Natural killer cell (primary cell): ENCODE data around the gene ZNF783. TPM values are rescaled to one million over a fixed set of nuclear protein-coding genes. Genes with fewer than 3 reads are reported as not detected.
"Not testable (repeated sequence)": the region's sequence is repeated elsewhere in the genome, so short reads cannot be mapped to it uniquely, and the experiment has no call there.

Experiments
- ATAC-seq, 3 donors: fragments of 150-1000 bp in 2 of 3; fragments of 200-7000 bp in 1 of 3; cut with Tn5 transposase; 1 replicate in 1 of 3; 2 replicates in 2 of 3; pipeline ENCODE4 v1.10.0; 2021; ENCODE audit warnings: mild to moderate bottlenecking in 2 of 3, moderate library complexity in 2 of 3
- DNase-seq, 2 donors: peaks; one replicate each; pipeline versions ENCODE4 v3.0.0 to v3.0.0-alpha.2; 2013 to 2021; ENCODE audit warnings: mixed read lengths in 1 of 2
- H3K27ac ChIP-seq: one replicate; pipeline ENCODE4 v1.5.1; 2013; ENCODE audit warnings: mild to moderate bottlenecking, low read length
- H3K27me3 ChIP-seq: one replicate; pipeline ENCODE4 v1.6.1; 2013; ENCODE audit warnings: low read length; ENCODE audit not compliant: control insufficient read depth, insufficient read depth
- H3K36me3 ChIP-seq: one replicate; pipeline ENCODE4 v1.6.1; 2013; ENCODE audit warnings: low read length; ENCODE audit not compliant: control insufficient read depth, insufficient read depth
- H3K4me1 ChIP-seq: one replicate; pipeline ENCODE4 v1.6.1; 2013; ENCODE audit warnings: low read length; ENCODE audit not compliant: control insufficient read depth, insufficient read depth
- H3K4me3 ChIP-seq: one replicate; pipeline ENCODE4 v1.5.1; 2013; ENCODE audit warnings: low read length
- H3K9me3 ChIP-seq: one replicate; pipeline ENCODE4 v1.6.1; 2013; ENCODE audit warnings: low read length; ENCODE audit not compliant: control insufficient read depth, insufficient read depth
- H3K27ac Mint-ChIP-seq, 2 donors: one replicate each; pipeline ENCODE4 v1.8.0; 2022; ENCODE audit warnings: mild to moderate bottlenecking in 2 of 2, mixed read lengths in 2 of 2, moderate library complexity in 1 of 2
- H3K27me3 Mint-ChIP-seq, 2 donors: one replicate each; pipeline ENCODE4 v1.8.0; 2022; ENCODE audit warnings: low read depth in 2 of 2, mixed read lengths in 2 of 2
- H3K36me3 Mint-ChIP-seq: one replicate; pipeline ENCODE4 v1.8.0; 2022; ENCODE audit warnings: mixed read lengths
- H3K4me1 Mint-ChIP-seq, 2 donors: one replicate each; pipeline ENCODE4 v1.8.0; 2022; ENCODE audit warnings: mixed read lengths in 2 of 2
- H3K4me3 Mint-ChIP-seq: one replicate; pipeline ENCODE4 v1.8.0; 2022; ENCODE audit warnings: mild to moderate bottlenecking, moderate library complexity, mixed read lengths
- H3K9me3 Mint-ChIP-seq, 2 donors: one replicate each; pipeline ENCODE4 v1.8.0; 2022; ENCODE audit warnings: mixed read lengths in 2 of 2
- WGBS: methylation state at CpG from one replicate; pipeline ENCODE4 v1.1.7; 2013; ENCODE audit warnings: missing lambda C conversion rate; ENCODE audit not compliant: insufficient coverage; 5-methylcytosine and 5-hydroxymethylcytosine counted together
- intact Hi-C: fragments of 100-400 bp; cut with micrococcal nuclease; formaldehyde crosslinking; loops from one replicate; pipeline ENCODE4 v1.14.2; 2022
- total RNA-seq, 4 donors: library from RNA; stranded (reverse); fragments of 120-200 nt in 1 of 4; gene quantifications; one replicate each; pipeline versions ENCODE4 v1.2.3 to v1.2.4, GENCODE V29; 2013 to 2022
- TF ChIP-seq, protein P1 (sequence below): fragments of 200-600 bp; IDR thresholded peaks from one replicate; pipeline ENCODE4 v1.8.0; 2022; ENCODE audit warnings: antibody characterized with exemption

Gene ZNF783
- total RNA-seq, 3 donors from 2014 or later (not counting 1 experiment from before 2014, with no cell fraction given): 24.0 to 29.8 (median 28.3) TPM

DNA sequence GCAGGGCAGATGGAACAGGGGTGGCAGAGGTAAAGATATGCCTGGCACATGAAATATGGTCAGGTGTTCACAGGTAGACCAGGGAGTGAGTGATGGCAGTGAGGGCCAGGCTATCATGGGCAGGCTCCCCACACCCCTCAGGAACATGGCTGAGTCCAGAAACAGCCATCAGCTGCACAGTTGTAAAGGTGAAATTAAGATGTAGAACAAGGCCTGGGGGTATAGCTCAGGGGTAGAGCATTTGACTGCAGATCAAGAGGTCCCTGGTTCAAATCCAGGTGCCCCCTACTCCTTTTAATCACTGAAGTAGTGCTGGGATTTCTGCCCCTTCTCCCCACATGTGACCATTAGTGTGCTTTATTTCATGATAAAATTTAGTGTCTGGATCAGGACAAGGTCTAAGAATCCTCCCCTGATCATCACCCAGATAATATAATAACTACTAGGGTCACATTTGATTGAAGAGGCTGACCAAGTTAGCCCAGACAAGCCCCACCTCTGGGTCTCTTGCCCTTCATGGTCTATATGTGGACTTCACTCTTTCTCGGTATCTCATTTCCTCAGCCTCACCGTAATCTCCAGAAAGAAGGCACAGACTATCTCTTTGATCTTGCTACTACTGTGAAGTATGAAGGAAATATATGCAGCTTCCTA lies 69.0 kb downstream of the ZNF783 start:
- Mint-ChIP-seq H3K4me1 (no peaks in the 10 kb centered on the region), H3K36me3 (no peaks in the 10 kb centered on the region), H3K4me3 (no peak overlapping the region), H3K27me3 (peaks cover 21 to 38% of the 10 kb centered on the region in 2 donors), H3K27ac (no peak overlapping the region), H3K9me3 (no peaks in the 10 kb centered on the region)
- no CpG with 5 or more reads among the region's 2 CpGs for WGBS
- Histone ChIP-seq H3K9me3 (no peaks in the 10 kb centered on the region), H3K27ac (no peak overlapping the region), H3K36me3 (no peaks in the 10 kb centered on the region), H3K4me3 (no peak overlapping the region), H3K4me1 (no peaks in the 10 kb centered on the region), H3K27me3 (no peaks in the 10 kb centered on the region)
- TF ChIP-seq, protein P1, sequence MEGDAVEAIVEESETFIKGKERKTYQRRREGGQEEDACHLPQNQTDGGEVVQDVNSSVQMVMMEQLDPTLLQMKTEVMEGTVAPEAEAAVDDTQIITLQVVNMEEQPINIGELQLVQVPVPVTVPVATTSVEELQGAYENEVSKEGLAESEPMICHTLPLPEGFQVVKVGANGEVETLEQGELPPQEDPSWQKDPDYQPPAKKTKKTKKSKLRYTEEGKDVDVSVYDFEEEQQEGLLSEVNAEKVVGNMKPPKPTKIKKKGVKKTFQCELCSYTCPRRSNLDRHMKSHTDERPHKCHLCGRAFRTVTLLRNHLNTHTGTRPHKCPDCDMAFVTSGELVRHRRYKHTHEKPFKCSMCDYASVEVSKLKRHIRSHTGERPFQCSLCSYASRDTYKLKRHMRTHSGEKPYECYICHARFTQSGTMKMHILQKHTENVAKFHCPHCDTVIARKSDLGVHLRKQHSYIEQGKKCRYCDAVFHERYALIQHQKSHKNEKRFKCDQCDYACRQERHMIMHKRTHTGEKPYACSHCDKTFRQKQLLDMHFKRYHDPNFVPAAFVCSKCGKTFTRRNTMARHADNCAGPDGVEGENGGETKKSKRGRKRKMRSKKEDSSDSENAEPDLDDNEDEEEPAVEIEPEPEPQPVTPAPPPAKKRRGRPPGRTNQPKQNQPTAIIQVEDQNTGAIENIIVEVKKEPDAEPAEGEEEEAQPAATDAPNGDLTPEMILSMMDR: no peak
- ATAC-seq (no peak), DNase-seq (no peak)
- intact Hi-C loops: no loop called here

DNA sequence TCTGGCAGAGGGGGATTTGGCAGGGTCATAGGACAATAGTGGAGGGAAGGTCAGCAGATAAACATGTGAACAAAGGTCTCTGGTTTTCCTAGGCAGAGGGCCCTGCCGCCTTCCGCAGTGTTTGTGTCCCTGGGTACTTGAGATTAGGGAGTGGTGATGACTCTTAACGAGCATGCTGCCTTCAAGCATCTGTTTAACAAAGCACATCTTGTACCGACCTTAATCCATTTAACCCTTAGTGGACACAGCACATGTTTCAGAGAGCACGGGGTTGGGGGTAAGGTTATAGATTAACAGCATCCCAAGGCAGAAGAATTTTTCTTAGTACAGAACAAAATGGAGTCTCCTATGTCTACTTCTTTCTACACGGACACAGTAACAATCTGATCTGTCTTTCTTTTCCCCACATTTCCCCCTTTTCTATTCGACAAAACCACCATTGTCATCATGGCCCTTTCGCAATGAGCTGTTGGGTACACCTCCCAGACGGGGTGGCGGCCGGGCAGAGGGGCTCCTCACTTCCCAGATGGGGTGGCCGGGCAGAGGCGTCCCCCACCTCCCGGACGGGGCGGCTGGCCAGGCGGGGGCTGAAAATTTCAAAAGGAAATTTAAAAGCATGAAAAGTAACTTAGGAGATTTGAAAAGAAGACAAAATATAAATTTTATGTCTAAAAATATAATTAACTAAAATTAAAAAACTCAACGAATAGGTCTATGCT lies 70.8 kb downstream of the ZNF783 start:
- not testable (repeated sequence) for H3K36me3 Mint-ChIP-seq, H3K9me3 Mint-ChIP-seq
- 95% methylated on average over 8 of the region's 18 CpGs for WGBS

DNA sequence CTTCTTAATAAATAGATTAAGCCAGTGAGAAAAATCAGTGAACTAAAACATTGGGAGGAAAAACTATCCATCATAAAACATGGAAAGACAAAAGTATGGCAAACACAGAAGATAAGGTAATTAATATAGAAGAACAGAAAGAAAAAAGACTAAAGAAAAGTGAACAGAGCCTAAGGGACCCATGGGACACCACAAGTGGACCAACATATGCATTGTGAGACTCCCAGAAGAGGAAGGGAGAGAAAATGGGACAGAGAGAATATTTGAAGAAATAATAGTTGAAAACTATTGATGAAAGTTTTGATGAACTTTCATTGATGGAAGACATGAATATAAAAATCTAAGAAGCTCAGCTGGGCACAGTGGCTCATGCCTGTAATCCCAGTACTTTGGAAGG lies 71.3 kb downstream of the ZNF783 start:
- DNase-seq (no peak), ATAC-seq (no peak)
- no peaks in the 10 kb centered on the region for H3K36me3 ChIP-seq
- intact Hi-C loops: no loop called here
- H3K4me3 ChIP-seq: no peak overlapping the region
- no peaks in the 10 kb centered on the region for H3K4me1 Mint-ChIP-seq
- H3K9me3 ChIP-seq: no peaks in the 10 kb centered on the region
- no peaks in the 10 kb centered on the region for H3K27me3 ChIP-seq
- no peak overlapping the region for H3K27ac ChIP-seq
- no peaks in the 10 kb centered on the region for H3K36me3 Mint-ChIP-seq
- H3K27ac Mint-ChIP-seq: no peak overlapping the region
- TF ChIP-seq, protein P1: no peak
- H3K4me1 ChIP-seq: no peaks in the 10 kb centered on the region
- H3K9me3 Mint-ChIP-seq: no peaks in the 10 kb centered on the region
- H3K4me3 Mint-ChIP-seq: no peak overlapping the region
- H3K27me3 Mint-ChIP-seq: peaks cover 26 to 44% of the 10 kb centered on the region in 2 donors

More for the DNA sequence above, 70.8 kb downstream of the ZNF783 start:
- DNase-seq, H3K9me3 ChIP-seq, ATAC-seq, H3K27ac ChIP-seq, H3K36me3 ChIP-seq, H3K4me3 Mint-ChIP-seq, H3K27ac Mint-ChIP-seq, H3K27me3 ChIP-seq, H3K4me1 Mint-ChIP-seq, H3K4me3 ChIP-seq, intact Hi-C loops, H3K4me1 ChIP-seq: not testable (repeated sequence)
- peaks cover 26 to 44% of the 10 kb centered on the region in 2 donors for H3K27me3 Mint-ChIP-seq

DNA sequence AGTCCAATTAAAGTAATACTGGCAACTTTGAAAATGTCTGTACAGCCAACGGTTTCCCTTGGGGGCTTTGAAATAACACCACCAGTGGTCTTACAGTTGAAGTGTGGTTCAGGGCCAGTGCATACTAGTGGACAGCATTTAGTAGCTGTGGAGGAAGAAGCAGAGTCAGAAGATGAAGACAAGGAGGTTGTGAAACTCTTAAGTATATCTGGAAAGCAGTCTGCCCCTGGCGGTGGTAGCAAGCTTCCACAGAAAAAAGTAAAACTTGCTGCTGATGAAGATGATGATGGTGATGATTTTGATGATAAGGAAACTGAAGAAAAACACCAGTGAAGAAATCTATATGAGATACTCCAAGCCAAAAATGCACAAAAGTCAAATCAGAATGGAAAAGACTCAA lies 72.2 kb downstream of the ZNF783 start:
- Histone ChIP-seq H3K9me3 (no peaks in the 10 kb centered on the region), H3K4me3 (no peak overlapping the region), H3K27ac (no peak overlapping the region), H3K36me3 (no peaks in the 10 kb centered on the region), H3K4me1 (no peaks in the 10 kb centered on the region), H3K27me3 (no peaks in the 10 kb centered on the region)
- Mint-ChIP-seq H3K4me3 (no peak overlapping the region), H3K9me3 (no peaks in the 10 kb centered on the region), H3K27ac (no peak overlapping the region), H3K4me1 (no peaks in the 10 kb centered on the region), H3K27me3 (peaks cover 26 to 38% of the 10 kb centered on the region in 2 donors), H3K36me3 (no peaks in the 10 kb centered on the region)
- 78% methylated on average over 2 of the region's 2 CpGs for WGBS
- TF ChIP-seq, protein P1: no peak
- no peak for ATAC-seq
- intact Hi-C loops: no loop called here
- DNase-seq: no peak

Other genes starting within 250 kb of the ZNF783 start
- gene PDIA4, start 233.7 kb upstream of the ZNF783 start, total RNA-seq: 10 to 100 TPM; 54.0 to 82.0 (median 62.7) TPM
- gene ZNF786, start 171.5 kb upstream of the ZNF783 start, total RNA-seq: 1 to 10 TPM; 3.2 to 9.1 (median 4.6) TPM
- gene ZNF425, start 135.9 kb upstream of the ZNF783 start, total RNA-seq: 1 to 10 TPM; 1.2 to 1.7 (median 1.4) TPM
- 10 to 100 TPM; 14.8 to 18.5 (median 18.5) TPM for gene ZNF398, start 114.7 kb upstream of the ZNF783 start, total RNA-seq
- gene ZNF282, start 66.7 kb upstream of the ZNF783 start, total RNA-seq: 10 to 100 TPM; 22.2 to 29.9 (median 26.0) TPM
- 10 to 100 TPM; 11.2 to 23.7 (median 17.0) TPM for gene ZNF212, start 22.5 kb upstream of the ZNF783 start, total RNA-seq
- 10 to 100 TPM; 14.6 to 18.2 (median 17.2) TPM for gene ZNF777, start 198.9 kb downstream of the ZNF783 start, total RNA-seq
- gene ZNF746, start 235.6 kb downstream of the ZNF783 start, total RNA-seq: 10 to 100 TPM; 41.4 to 48.6 (median 47.3) TPM